HEK293 (cell line): ENCODE results near the gene TMEM121.

ENCODE experiments used
- FEZF1 ChIP-seq: fragments of 450-650 bp; formaldehyde crosslinking; IDR thresholded peaks from 2 replicates; pipeline ENCODE4 v1.5.1; 2016; ENCODE audit warnings: missing biosample characterization, missing genetic modification characterization
- GFI1B ChIP-seq: fragments of 450-650 bp; formaldehyde crosslinking; IDR thresholded peaks from 2 replicates; pipeline ENCODE4 v1.5.1; 2016; ENCODE audit warnings: missing biosample characterization, missing genetic modification characterization
- GLIS2 ChIP-seq: fragments of 450-650 bp; formaldehyde crosslinking; IDR thresholded peaks from 2 replicates; pipeline ENCODE4 v1.5.1; 2016; ENCODE audit warnings: missing biosample characterization, missing genetic modification characterization
- HOXC10 ChIP-seq: sonication (generic); formaldehyde crosslinking; IDR thresholded peaks from 2 replicates; pipeline ENCODE4 v1.8.1; 2023; ENCODE audit warnings: mild to moderate bottlenecking, missing genetic modification reagents
- PATZ1 ChIP-seq: fragments of 450-650 bp; formaldehyde crosslinking; IDR thresholded peaks from 2 replicates; pipeline ENCODE4 v1.5.1; 2016; ENCODE audit warnings: missing biosample characterization, missing genetic modification characterization
- REPIN1 ChIP-seq: fragments of 450-650 bp; formaldehyde crosslinking; IDR thresholded peaks from 2 replicates; pipeline ENCODE4 v1.5.1; 2017; ENCODE audit warnings: missing biosample characterization, missing genetic modification characterization, low read depth
- SP3 ChIP-seq: fragments of 450-650 bp; formaldehyde crosslinking; IDR thresholded peaks from 2 replicates; pipeline ENCODE4 v1.5.1; 2016; ENCODE audit warnings: missing biosample characterization, missing genetic modification characterization
- YY1 ChIP-seq: fragments of 450-650 bp; formaldehyde crosslinking; IDR thresholded peaks from 2 replicates; pipeline ENCODE4 v1.5.1; 2018; ENCODE audit warnings: missing biosample characterization, missing genetic modification characterization
- ZBTB48 ChIP-seq: fragments of 450-650 bp; formaldehyde crosslinking; IDR thresholded peaks from 2 replicates; pipeline ENCODE4 v1.5.1; 2016; ENCODE audit warnings: missing biosample characterization, missing genetic modification characterization
- ZBTB8A ChIP-seq: fragments of 450-650 bp; formaldehyde crosslinking; IDR thresholded peaks from 2 replicates; pipeline ENCODE4 v1.5.1; 2016; ENCODE audit warnings: missing biosample characterization, missing genetic modification characterization
- ZFHX2 ChIP-seq: fragments of 450-650 bp; formaldehyde crosslinking; conservative IDR thresholded peaks from 2 replicates; pipeline ENCODE4 v1.5.1; 2016; ENCODE audit warnings: missing biosample characterization, missing genetic modification characterization
- ZFP41 ChIP-seq: fragments of 450-650 bp; formaldehyde crosslinking; IDR thresholded peaks from 2 replicates; pipeline ENCODE4 v1.5.1; 2016; ENCODE audit warnings: missing biosample characterization, missing genetic modification characterization, borderline replicate concordance
- ZNF112 ChIP-seq: fragments of 450-650 bp; formaldehyde crosslinking; IDR thresholded peaks from 2 replicates; pipeline ENCODE4 v1.5.0; 2017; ENCODE audit warnings: missing biosample characterization, missing genetic modification characterization
- ZNF138 ChIP-seq: fragments of 450-650 bp; formaldehyde crosslinking; IDR thresholded peaks from 2 replicates; pipeline ENCODE4 v1.5.1; 2016; ENCODE audit warnings: missing biosample characterization, missing genetic modification characterization, borderline replicate concordance
- ZNF223 ChIP-seq: fragments of 450-650 bp; formaldehyde crosslinking; IDR thresholded peaks from 2 replicates; pipeline ENCODE4 v1.5.1; 2016; ENCODE audit warnings: missing biosample characterization, missing genetic modification characterization
- ZNF26 ChIP-seq: fragments of 450-650 bp; formaldehyde crosslinking; IDR thresholded peaks from 2 replicates; pipeline ENCODE4 v1.5.1; 2016; ENCODE audit warnings: missing biosample characterization, missing genetic modification characterization
- ZNF354C ChIP-seq: fragments of 450-650 bp; formaldehyde crosslinking; IDR thresholded peaks from 2 replicates; pipeline ENCODE4 v1.5.1; 2016; ENCODE audit warnings: missing biosample characterization, missing genetic modification characterization, low read depth, borderline replicate concordance
- ZNF366 ChIP-seq: fragments of 450-650 bp; formaldehyde crosslinking; conservative IDR thresholded peaks from 2 replicates; pipeline ENCODE4 v1.5.1; 2016; ENCODE audit warnings: missing biosample characterization, missing genetic modification characterization
- ZNF37A ChIP-seq: fragments of 450-650 bp; IDR thresholded peaks from 2 replicates; pipeline ENCODE4 v1.5.1; 2018; ENCODE audit warnings: missing biosample characterization, missing genetic modification characterization
- ZNF416 ChIP-seq: fragments of 450-650 bp; formaldehyde crosslinking; IDR thresholded peaks from 2 replicates; pipeline ENCODE4 v1.5.1; 2016; ENCODE audit warnings: missing biosample characterization, missing genetic modification characterization
- ZNF48 ChIP-seq: fragments of 450-650 bp; formaldehyde crosslinking; IDR thresholded peaks from 2 replicates; pipeline ENCODE4 v1.5.1; 2016; ENCODE audit warnings: missing biosample characterization, missing genetic modification characterization
- ZNF501 ChIP-seq: fragments of 450-650 bp; formaldehyde crosslinking; IDR thresholded peaks from 2 replicates; pipeline ENCODE4 v1.5.1; 2016; ENCODE audit warnings: missing biosample characterization, missing genetic modification characterization
- ZNF514 ChIP-seq: fragments of 450-650 bp; formaldehyde crosslinking; IDR thresholded peaks from 2 replicates; pipeline ENCODE4 v1.5.1; 2016; ENCODE audit warnings: missing biosample characterization, missing genetic modification characterization
- ZNF548 ChIP-seq: fragments of 450-650 bp; formaldehyde crosslinking; IDR thresholded peaks from 2 replicates; pipeline ENCODE4 v1.5.1; 2016; ENCODE audit warnings: missing biosample characterization, missing genetic modification characterization
- ZNF580 ChIP-seq: fragments of 450-650 bp; formaldehyde crosslinking; IDR thresholded peaks from 2 replicates; pipeline ENCODE4 v1.5.1; 2016; ENCODE audit warnings: missing biosample characterization, missing genetic modification characterization
- ZNF776 ChIP-seq: fragments of 450-650 bp; formaldehyde crosslinking; IDR thresholded peaks from 2 replicates; pipeline ENCODE4 v1.5.0; 2017; ENCODE audit warnings: missing biosample characterization, missing genetic modification characterization, borderline replicate concordance
- ZNF777 ChIP-seq: fragments of 450-650 bp; formaldehyde crosslinking; IDR thresholded peaks from 2 replicates; pipeline ENCODE4 v1.5.1; 2017; ENCODE audit warnings: missing biosample characterization, missing genetic modification characterization, borderline replicate concordance
- TF ChIP-seq, protein P1 (sequence below): IDR thresholded peaks from 2 replicates; pipeline ENCODE4 v1.6.1; 2011; ENCODE audit warnings: mild to moderate bottlenecking, low read depth, low read length, borderline replicate concordance
- TF ChIP-seq, protein P2 (sequence below): fragments of 450-650 bp; formaldehyde crosslinking; optimal IDR thresholded peaks from 2 replicates; pipeline ENCODE3; 2016; ENCODE audit warnings: missing biosample characterization, mild to moderate bottlenecking, missing genetic modification characterization
- TF ChIP-seq, protein P3 (sequence below): fragments of 450-650 bp; formaldehyde crosslinking; IDR thresholded peaks from 2 replicates; pipeline ENCODE4 v1.5.1; 2016; ENCODE audit warnings: missing biosample characterization, missing genetic modification characterization, borderline replicate concordance
- TF ChIP-seq, protein P4 (sequence below): fragments of 450-650 bp; formaldehyde crosslinking; IDR thresholded peaks from 2 replicates; pipeline ENCODE4 v1.5.1; 2016; ENCODE audit warnings: missing biosample characterization, missing genetic modification characterization

TMEM121 gene

GRCh38 chr14:105525861-105526775 lies at the start of gene TMEM121 (continued):
- TF ChIP-seq, protein P1, sequence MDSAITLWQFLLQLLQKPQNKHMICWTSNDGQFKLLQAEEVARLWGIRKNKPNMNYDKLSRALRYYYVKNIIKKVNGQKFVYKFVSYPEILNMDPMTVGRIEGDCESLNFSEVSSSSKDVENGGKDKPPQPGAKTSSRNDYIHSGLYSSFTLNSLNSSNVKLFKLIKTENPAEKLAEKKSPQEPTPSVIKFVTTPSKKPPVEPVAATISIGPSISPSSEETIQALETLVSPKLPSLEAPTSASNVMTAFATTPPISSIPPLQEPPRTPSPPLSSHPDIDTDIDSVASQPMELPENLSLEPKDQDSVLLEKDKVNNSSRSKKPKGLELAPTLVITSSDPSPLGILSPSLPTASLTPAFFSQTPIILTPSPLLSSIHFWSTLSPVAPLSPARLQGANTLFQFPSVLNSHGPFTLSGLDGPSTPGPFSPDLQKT = no peak
- TF ChIP-seq ZNF26 (tag by site-specific recombination) = no peak
- TF ChIP-seq, protein P2, sequence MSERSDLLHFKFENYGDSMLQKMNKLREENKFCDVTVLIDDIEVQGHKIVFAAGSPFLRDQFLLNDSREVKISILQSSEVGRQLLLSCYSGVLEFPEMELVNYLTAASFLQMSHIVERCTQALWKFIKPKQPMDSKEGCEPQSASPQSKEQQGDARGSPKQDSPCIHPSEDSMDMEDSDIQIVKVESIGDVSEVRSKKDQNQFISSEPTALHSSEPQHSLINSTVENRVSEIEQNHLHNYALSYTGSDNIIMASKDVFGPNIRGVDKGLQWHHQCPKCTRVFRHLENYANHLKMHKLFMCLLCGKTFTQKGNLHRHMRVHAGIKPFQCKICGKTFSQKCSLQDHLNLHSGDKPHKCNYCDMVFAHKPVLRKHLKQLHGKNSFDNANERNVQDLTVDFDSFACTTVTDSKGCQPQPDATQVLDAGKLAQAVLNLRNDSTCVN (tag by site-specific recombination) = peak; percentile 43
- peak; percentile 67 for TF ChIP-seq ZBTB8A
- TF ChIP-seq ZNF501 = no peak
- no peak for TF ChIP-seq REPIN1 (tag by site-specific recombination)
- TF ChIP-seq GLIS2 = peak; percentile 90
- TF ChIP-seq GFI1B (tag by site-specific recombination) = no peak
- TF ChIP-seq YY1 (tag by site-specific recombination) = no peak
- TF ChIP-seq ZNF223 = no peak
- TF ChIP-seq ZNF354C (tag by site-specific recombination) = no peak
- no peak for TF ChIP-seq ZNF48 (tag by site-specific recombination)
- TF ChIP-seq ZNF777 (tag by site-specific recombination) = 0 out of 2 replicates have a peak, but pooled peaks have one; percentile 16
- no peak for TF ChIP-seq ZNF112 (tag by site-specific recombination)
- TF ChIP-seq ZNF548 = no peak
- TF ChIP-seq, protein P3, sequence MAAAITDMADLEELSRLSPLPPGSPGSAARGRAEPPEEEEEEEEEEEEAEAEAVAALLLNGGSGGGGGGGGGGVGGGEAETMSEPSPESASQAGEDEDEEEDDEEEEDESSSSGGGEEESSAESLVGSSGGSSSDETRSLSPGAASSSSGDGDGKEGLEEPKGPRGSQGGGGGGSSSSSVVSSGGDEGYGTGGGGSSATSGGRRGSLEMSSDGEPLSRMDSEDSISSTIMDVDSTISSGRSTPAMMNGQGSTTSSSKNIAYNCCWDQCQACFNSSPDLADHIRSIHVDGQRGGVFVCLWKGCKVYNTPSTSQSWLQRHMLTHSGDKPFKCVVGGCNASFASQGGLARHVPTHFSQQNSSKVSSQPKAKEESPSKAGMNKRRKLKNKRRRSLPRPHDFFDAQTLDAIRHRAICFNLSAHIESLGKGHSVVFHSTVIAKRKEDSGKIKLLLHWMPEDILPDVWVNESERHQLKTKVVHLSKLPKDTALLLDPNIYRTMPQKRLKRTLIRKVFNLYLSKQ (tag by site-specific recombination) = no peak
- no peak for TF ChIP-seq ZNF514 (tag by site-specific recombination)
- no peak for TF ChIP-seq ZNF366 (tag by site-specific recombination)
- no peak for TF ChIP-seq ZNF776 (tag by site-specific recombination)
- no peak for TF ChIP-seq ZNF580 (tag by site-specific recombination)
- peak; percentile 38 for TF ChIP-seq PATZ1 (tag by site-specific recombination)
- TF ChIP-seq FEZF1 = no peak
- TF ChIP-seq ZNF138 (tag by site-specific recombination) = no peak
- TF ChIP-seq ZFHX2 (tag by site-specific recombination) = peak; percentile 30; the same call in 1 of the 2 replicates
- peak; percentile 39; the same call in 1 of the 2 replicates for TF ChIP-seq SP3 (tag by site-specific recombination)
- TF ChIP-seq ZFP41 (tag by site-specific recombination) = no peak
- no peak for TF ChIP-seq HOXC10 (CRISPR knock-in tag)
- TF ChIP-seq, protein P4, sequence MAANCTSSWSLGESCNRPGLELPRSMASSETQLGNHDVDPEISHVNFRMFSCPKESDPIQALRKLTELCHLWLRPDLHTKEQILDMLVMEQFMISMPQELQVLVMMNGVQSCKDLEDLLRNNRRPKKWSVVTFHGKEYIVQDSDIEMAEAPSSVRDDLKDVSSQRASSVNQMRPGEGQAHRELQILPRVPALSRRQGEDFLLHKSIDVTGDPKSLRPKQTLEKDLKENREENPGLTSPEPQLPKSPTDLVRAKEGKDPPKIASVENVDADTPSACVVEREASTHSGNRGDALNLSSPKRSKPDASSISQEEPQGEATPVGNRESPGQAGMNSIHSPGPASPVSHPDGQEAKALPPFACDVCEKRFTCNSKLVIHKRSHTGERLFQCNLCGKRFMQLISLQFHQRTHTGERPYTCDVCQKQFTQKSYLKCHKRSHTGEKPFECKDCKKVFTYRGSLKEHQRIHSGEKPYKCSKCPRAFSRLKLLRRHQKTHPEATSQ = no peak
- TF ChIP-seq ZNF416 (tag by site-specific recombination) = no peak
- TF ChIP-seq ZNF37A = no peak
- no peak for TF ChIP-seq ZBTB48 (tag by site-specific recombination)
